Measurements from ENCODE around the gene ERRFI1. TPM values are rescaled to one million over a fixed set of nuclear protein-coding genes. Genes with fewer than 3 reads are reported as not detected.

The ERRFI1 gene
- total RNA-seq, 1 experiment from 2014 or later, result 44.6 TPM

GRCh38 chr1:8004113-8004802 is 21.9 kb downstream of the ERRFI1 start:
- CTCF ChIA-PET, result interaction anchor here (0.8 to 1.2 kb wide), 2 partner anchors 11 to 310 kb away, joined by 3 to 6 read pairs; no protein-coding TSS in a partner anchor
- Mint-ChIP-seq H3K27me3 (ENCODE audit: low read depth) (no peaks in the 10 kb centered on the region), H3K27ac (peak overlapping the region; percentile 86), H3K36me3 (no peaks in the 10 kb centered on the region), H3K4me1 (peaks cover 47% of the 10 kb centered on the region), H3K9me3 (no peaks in the 10 kb centered on the region), H3K4me3 (no peak overlapping the region)
- DNase-seq (ENCODE audit: low spot score) (no peak), ATAC-seq (peak; percentile 51; the same call in 1 of the 2 replicates)
- POLR2A ChIA-PET, result no interaction called here
- no peak for TF ChIP-seq MXD4 (CRISPR knock-in tag; IDR thresholded peaks at IDR 0.05; ENCODE audit: borderline replicate concordance)
- no peak for TF ChIP-seq EMX1 (CRISPR knock-in tag; IDR thresholded peaks at IDR 0.05)
- TF ChIP-seq JUN (CRISPR knock-in tag; IDR thresholded peaks at IDR 0.05), result no peak
- TF ChIP-seq TEAD4 (CRISPR knock-in tag; IDR thresholded peaks at IDR 0.05), result no peak
- no peak for TF ChIP-seq ATF1 (CRISPR knock-in tag; IDR thresholded peaks at IDR 0.05)
- TF ChIP-seq, protein P1, sequence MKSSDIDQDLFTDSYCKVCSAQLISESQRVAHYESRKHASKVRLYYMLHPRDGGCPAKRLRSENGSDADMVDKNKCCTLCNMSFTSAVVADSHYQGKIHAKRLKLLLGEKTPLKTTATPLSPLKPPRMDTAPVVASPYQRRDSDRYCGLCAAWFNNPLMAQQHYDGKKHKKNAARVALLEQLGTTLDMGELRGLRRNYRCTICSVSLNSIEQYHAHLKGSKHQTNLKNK (CRISPR knock-in tag; IDR thresholded peaks at IDR 0.05), result no peak
- no peak for TF ChIP-seq NFYB (CRISPR knock-in tag; conservative IDR thresholded peaks at IDR 0.05; ENCODE audit: low read depth)
- TF ChIP-seq, protein P2, sequence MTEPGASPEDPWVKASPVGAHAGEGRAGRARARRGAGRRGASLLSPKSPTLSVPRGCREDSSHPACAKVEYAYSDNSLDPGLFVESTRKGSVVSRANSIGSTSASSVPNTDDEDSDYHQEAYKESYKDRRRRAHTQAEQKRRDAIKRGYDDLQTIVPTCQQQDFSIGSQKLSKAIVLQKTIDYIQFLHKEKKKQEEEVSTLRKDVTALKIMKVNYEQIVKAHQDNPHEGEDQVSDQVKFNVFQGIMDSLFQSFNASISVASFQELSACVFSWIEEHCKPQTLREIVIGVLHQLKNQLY (CRISPR knock-in tag; IDR thresholded peaks at IDR 0.05), result no peak
- TF ChIP-seq, protein P3, sequence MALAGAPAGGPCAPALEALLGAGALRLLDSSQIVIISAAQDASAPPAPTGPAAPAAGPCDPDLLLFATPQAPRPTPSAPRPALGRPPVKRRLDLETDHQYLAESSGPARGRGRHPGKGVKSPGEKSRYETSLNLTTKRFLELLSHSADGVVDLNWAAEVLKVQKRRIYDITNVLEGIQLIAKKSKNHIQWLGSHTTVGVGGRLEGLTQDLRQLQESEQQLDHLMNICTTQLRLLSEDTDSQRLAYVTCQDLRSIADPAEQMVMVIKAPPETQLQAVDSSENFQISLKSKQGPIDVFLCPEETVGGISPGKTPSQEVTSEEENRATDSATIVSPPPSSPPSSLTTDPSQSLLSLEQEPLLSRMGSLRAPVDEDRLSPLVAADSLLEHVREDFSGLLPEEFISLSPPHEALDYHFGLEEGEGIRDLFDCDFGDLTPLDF (CRISPR knock-in tag; IDR thresholded peaks at IDR 0.05), result no peak

DNA sequence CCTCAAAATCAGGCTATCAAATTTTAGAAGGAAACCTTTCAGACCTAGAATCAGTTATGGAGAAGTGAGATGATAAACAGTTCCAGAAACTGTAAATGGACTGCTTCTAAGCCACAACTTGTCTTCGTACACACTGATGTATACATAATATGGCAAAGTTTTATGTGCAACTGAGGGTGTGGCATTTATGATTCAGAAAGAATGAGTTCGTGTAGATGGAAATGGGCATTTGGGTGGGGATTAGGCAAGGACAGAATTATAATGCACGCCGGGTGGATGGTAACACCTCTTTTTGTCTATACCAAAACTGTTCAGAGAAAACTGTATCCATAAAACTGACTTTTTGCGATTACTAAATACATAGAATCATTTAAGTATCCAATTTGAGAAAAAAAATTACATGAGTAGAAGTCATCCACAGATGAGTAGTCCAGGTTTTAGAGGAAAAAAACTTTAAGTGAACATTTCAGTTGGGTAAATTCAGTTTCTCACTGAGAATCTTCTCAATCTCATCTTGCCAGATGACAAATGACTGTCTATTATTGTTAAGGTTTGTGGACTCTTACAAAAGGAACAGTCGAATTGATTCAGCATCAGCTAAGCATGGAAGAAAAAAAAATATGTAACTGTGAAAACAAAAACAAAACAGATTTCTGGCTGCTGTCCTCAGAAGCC is 22.5 kb downstream of the ERRFI1 start:
- Mint-ChIP-seq H3K27ac (peak overlapping the region; percentile 86), H3K9me3 (no peaks in the 10 kb centered on the region), H3K36me3 (no peaks in the 10 kb centered on the region), H3K27me3 (ENCODE audit: low read depth) (no peaks in the 10 kb centered on the region), H3K4me1 (peaks cover 47% of the 10 kb centered on the region), H3K4me3 (no peak overlapping the region)
- ChIA-PET CTCF (interaction anchor here (0.8 to 1.2 kb wide), 2 partner anchors 12 to 311 kb away, joined by 3 to 6 read pairs; no protein-coding TSS in a partner anchor), POLR2A (no interaction called here)
- DNase-seq (ENCODE audit: low spot score) (no peak), ATAC-seq (no peak)
- no peak for TF ChIP-seq ZNF512 (CRISPR knock-in tag; IDR thresholded peaks at IDR 0.05; ENCODE audit: borderline replicate concordance)
- no peak for TF ChIP-seq FOXJ3 (CRISPR knock-in tag; IDR thresholded peaks at IDR 0.05; ENCODE audit: borderline replicate concordance)
- no peak for TF ChIP-seq ESRRA (CRISPR knock-in tag; IDR thresholded peaks at IDR 0.05; ENCODE audit: borderline replicate concordance)
- TF ChIP-seq FOXP1 (CRISPR knock-in tag; IDR thresholded peaks at IDR 0.05; ENCODE audit: borderline replicate concordance), result no peak
- TF ChIP-seq AR (CRISPR knock-in tag; IDR thresholded peaks at IDR 0.05), result no peak
- TF ChIP-seq ZNF416 (CRISPR knock-in tag; IDR thresholded peaks at IDR 0.05), result no peak
- TF ChIP-seq CBFB (CRISPR knock-in tag; IDR thresholded peaks at IDR 0.05; ENCODE audit: low read depth), result no peak
- TF ChIP-seq OVOL2 (CRISPR knock-in tag; IDR thresholded peaks at IDR 0.05; ENCODE audit: borderline replicate concordance), result no peak
- no peak for TF ChIP-seq ATF1 (CRISPR knock-in tag; IDR thresholded peaks at IDR 0.05)
- TF ChIP-seq JUN (CRISPR knock-in tag; IDR thresholded peaks at IDR 0.05), result no peak
- TF ChIP-seq, protein P4, sequence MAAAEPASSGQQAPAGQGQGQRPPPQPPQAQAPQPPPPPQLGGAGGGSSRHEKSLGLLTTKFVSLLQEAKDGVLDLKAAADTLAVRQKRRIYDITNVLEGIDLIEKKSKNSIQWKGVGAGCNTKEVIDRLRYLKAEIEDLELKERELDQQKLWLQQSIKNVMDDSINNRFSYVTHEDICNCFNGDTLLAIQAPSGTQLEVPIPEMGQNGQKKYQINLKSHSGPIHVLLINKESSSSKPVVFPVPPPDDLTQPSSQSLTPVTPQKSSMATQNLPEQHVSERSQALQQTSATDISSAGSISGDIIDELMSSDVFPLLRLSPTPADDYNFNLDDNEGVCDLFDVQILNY (CRISPR knock-in tag; IDR thresholded peaks at IDR 0.05), result no peak
- no peak for TF ChIP-seq RELA (CRISPR knock-in tag; IDR thresholded peaks at IDR 0.05; ENCODE audit: borderline replicate concordance)
- no peak for TF ChIP-seq HMGA2 (CRISPR knock-in tag; IDR thresholded peaks at IDR 0.05)
- no peak for TF ChIP-seq ZNF317 (CRISPR knock-in tag; IDR thresholded peaks at IDR 0.05; ENCODE audit: borderline replicate concordance, low read depth)

Data from WTC11 (cell line).